ENCODE data around the gene C22orf39. TPM values are rescaled to one million over a fixed set of nuclear protein-coding genes. Genes with fewer than 3 reads are reported as not detected.

C22orf39 gene
- total RNA-seq, 4 donors from 2014 or later, result 26.6 to 50.7 (median 39.4) TPM

DNA sequence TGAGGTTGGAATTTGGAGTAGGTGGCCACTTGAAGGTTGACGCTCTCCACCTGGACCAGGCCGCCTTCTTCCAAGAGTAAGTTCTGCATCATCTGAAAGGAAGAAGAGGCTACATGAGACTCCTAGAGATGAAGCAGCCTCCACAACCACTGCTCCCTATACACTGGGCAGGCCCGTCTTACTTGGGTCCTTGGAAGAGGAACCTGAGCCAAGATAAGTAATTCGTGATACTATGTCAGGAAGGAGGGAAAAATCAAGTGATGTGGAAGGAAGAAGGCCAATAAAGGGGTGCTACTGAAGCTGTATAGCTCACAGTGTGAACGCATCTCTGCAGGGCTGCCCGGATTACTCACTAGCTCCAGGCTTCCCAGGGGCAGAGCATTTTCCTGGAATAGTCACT lies 20.4 kb upstream of the C22orf39 start:
- intact Hi-C loops (cut with DNase I; ENCODE audit: low total_unique reads) (no loop called here), in situ Hi-C loops (cut with MboI; ENCODE audit: low pct_ligation_motif_present in 1 of 4, low pct_unique_long_range_greater_than_20kb in 1 of 4, low sequenced_read_pairs in 3 of 4) (loop anchor here in 1 of 4 donors (10.0 kb wide), 1 partner anchor 63 kb away; no protein-coding TSS in a partner anchor)
- 80 to 92% methylated on average over 1 to 6 of the region's 6 CpGs for WGBS, 2 donors (ENCODE audit: low coverage in 1 of 2)
- H3K27me3 ChIP-seq, result no peaks in the 10 kb centered on the region
- no peak overlapping the region for H3K4me3 ChIP-seq
- H3K27ac ChIP-seq, result no peak overlapping the region
- no peaks in the 10 kb centered on the region for H3K4me1 ChIP-seq
- no peak for DNase-seq
- TF ChIP-seq POLR2A (IDR thresholded peaks at IDR 0.05) (no peak), EP300 (IDR thresholded peaks at IDR 0.05; ENCODE audit: low read depth) (no peak)
- TF ChIP-seq, protein P1, sequence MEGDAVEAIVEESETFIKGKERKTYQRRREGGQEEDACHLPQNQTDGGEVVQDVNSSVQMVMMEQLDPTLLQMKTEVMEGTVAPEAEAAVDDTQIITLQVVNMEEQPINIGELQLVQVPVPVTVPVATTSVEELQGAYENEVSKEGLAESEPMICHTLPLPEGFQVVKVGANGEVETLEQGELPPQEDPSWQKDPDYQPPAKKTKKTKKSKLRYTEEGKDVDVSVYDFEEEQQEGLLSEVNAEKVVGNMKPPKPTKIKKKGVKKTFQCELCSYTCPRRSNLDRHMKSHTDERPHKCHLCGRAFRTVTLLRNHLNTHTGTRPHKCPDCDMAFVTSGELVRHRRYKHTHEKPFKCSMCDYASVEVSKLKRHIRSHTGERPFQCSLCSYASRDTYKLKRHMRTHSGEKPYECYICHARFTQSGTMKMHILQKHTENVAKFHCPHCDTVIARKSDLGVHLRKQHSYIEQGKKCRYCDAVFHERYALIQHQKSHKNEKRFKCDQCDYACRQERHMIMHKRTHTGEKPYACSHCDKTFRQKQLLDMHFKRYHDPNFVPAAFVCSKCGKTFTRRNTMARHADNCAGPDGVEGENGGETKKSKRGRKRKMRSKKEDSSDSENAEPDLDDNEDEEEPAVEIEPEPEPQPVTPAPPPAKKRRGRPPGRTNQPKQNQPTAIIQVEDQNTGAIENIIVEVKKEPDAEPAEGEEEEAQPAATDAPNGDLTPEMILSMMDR (IDR thresholded peaks at IDR 0.05), result no peak
- no peaks in the 10 kb centered on the region for H3K9me3 ChIP-seq
- peaks cover 0 to 77% (median 34%) of the 10 kb centered on the region in 4 donors for H3K36me3 ChIP-seq

DNA sequence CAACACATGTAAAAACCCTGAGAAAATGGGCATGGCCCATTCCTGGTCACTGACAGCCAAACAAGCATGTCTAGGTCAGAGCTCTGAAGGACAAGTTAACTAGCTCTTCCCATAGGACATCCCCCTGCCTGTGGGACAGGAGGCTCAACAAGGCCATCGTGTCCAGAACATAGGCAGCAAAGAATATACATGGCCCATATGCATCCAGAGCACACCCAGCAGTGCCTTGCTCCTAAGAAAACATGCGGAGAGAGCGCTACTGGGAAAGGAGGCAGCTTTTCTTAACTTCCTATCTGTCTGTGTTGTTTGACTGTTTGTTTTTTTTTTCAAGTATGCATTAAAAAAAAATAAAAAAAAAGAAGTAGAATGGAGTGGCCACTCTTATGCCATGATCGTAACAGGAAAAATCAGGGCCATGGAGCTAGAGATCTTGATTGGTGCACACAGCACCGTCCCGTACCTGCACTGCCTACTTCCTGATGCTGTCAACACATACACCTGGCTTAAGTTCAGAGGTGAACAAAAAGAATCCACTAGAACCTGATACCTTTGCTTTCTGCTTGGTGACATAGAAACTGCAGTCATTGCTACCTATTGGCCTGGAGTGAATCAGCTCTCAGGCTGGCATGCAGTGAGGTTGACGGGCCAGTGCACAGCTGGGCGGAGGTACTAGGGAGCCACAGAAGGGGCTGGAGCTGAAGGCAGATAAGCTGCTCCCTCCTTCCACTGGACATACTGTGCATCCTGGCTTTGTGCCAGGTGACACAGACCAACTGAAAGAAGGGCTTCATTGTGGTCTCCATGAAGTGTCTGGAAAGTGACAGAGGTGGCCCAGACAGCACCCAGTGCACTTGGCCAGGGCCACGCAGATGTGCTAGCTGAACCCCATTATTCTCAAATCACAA lies 19.6 kb upstream of the C22orf39 start:
- TF ChIP-seq POLR2A (IDR thresholded peaks at IDR 0.05), result no peak
- no peak for TF ChIP-seq POLR2AphosphoS5 (IDR thresholded peaks at IDR 0.05)
- TF ChIP-seq, protein P1 (IDR thresholded peaks at IDR 0.05), result no peak
- TF ChIP-seq EP300 (IDR thresholded peaks at IDR 0.05; ENCODE audit: low read depth), result no peak
- no peak for DNase-seq
- Histone ChIP-seq H3K4me1 (no peaks in the 10 kb centered on the region), H3K4me3 (no peak overlapping the region), H3K36me3 (peaks cover 0 to 82% (median 34%) of the 10 kb centered on the region in 4 donors), H3K27me3 (no peaks in the 10 kb centered on the region), H3K27ac (no peak overlapping the region), H3K9me3 (no peaks in the 10 kb centered on the region)
- 91 to 100% methylated on average over 7 to 9 of the region's 9 CpGs for WGBS, 2 donors (ENCODE audit: low coverage in 1 of 2)
- intact Hi-C loops (cut with DNase I; ENCODE audit: low total_unique reads), result no loop called here
- in situ Hi-C loops (cut with MboI; ENCODE audit: low pct_ligation_motif_present in 1 of 4, low pct_unique_long_range_greater_than_20kb in 1 of 4, low sequenced_read_pairs in 3 of 4), result loop anchor here in 1 of 4 donors (10.0 kb wide), 1 partner anchor 62 kb away; no protein-coding TSS in a partner anchor

DNA sequence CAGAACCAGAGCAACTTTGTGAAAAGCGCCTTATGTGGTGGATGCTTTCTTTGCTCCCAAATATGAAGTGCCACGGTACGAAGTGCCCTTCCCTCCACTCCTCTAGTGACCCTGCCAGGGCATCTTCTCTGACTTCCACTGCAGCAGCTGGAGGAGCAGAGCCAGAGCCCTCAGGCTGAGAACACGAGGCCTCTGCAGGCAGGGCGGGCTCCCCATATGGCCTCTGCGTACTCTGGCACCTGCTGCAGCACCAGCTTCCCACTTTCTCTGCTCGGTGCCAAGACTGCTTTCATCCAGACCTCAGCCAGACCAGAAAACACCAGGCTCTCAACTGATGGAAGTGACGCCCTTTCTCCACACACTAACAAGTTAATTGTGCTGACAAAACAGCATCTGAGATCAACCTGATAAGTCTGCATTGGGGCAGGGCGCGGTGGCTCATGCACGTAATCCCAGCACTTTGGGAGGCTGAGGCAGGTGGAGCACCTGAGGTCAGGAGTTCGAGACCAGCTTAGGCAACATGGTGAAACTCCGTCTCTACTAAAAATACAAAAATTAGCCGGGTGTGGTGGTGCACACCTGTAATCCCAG lies 18.7 kb upstream of the C22orf39 start:
- H3K27me3 ChIP-seq, result no peaks in the 10 kb centered on the region
- intact Hi-C loops (cut with DNase I; ENCODE audit: low total_unique reads), result no loop called here
- H3K4me1 ChIP-seq, result no peaks in the 10 kb centered on the region
- H3K9me3 ChIP-seq, result no peaks in the 10 kb centered on the region
- H3K36me3 ChIP-seq, result peaks cover 0 to 82% (median 31%) of the 10 kb centered on the region in 4 donors
- no peak overlapping the region for H3K4me3 ChIP-seq
- 97% methylated on average over 14 of the region's 14 CpGs; no CpG with 5 or more reads in 1 of the 2 donors for WGBS, 2 donors (ENCODE audit: low coverage in 1 of 2)
- no peak for TF ChIP-seq EP300 (IDR thresholded peaks at IDR 0.05; ENCODE audit: low read depth)
- TF ChIP-seq, protein P1 (IDR thresholded peaks at IDR 0.05), result no peak
- TF ChIP-seq POLR2AphosphoS5 (IDR thresholded peaks at IDR 0.05), result no peak
- TF ChIP-seq POLR2A (IDR thresholded peaks at IDR 0.05), result no peak
- DNase-seq, result no peak
- no peak overlapping the region for H3K27ac ChIP-seq
- in situ Hi-C loops (cut with MboI; ENCODE audit: low pct_ligation_motif_present in 1 of 4, low pct_unique_long_range_greater_than_20kb in 1 of 4, low sequenced_read_pairs in 3 of 4), result loop anchor here in 1 of 4 donors (10.0 kb wide), 1 partner anchor 61 kb away; no protein-coding TSS in a partner anchor

DNA sequence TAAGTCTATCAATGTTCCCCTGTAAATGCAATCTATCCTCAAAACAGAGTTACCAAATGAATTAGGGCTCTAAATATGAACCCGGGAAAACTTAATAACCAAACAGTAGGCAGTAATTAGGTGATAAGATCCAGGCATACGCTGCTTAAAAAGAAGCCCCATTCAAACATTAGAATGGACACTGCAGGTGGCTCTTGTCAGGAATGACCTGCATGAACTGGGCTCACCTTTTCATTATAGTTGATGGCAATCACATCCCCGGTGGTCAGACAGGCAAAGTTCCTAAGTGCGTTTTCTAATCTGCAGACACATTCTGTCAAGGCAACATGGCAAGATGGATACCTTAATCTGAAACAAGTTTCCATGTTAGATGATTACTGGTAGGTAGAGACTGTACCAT lies 17.5 kb upstream of the C22orf39 start:
- no peaks in the 10 kb centered on the region for H3K9me3 ChIP-seq
- no peak overlapping the region for H3K4me3 ChIP-seq
- intact Hi-C loops (cut with DNase I; ENCODE audit: low total_unique reads) (no loop called here), in situ Hi-C loops (cut with MboI; ENCODE audit: low pct_ligation_motif_present in 1 of 4, low pct_unique_long_range_greater_than_20kb in 1 of 4, low sequenced_read_pairs in 3 of 4) (loop anchor here in 1 of 4 donors (10.0 kb wide), 1 partner anchor 60 kb away; no protein-coding TSS in a partner anchor)
- H3K36me3 ChIP-seq, result peaks cover 0 to 70% (median 26%) of the 10 kb centered on the region in 4 donors
- H3K4me1 ChIP-seq, result no peaks in the 10 kb centered on the region
- 83 to 85% methylated on average over 3 to 4 of the region's 4 CpGs for WGBS, 2 donors (ENCODE audit: low coverage in 1 of 2)
- no peaks in the 10 kb centered on the region for H3K27me3 ChIP-seq
- no peak overlapping the region for H3K27ac ChIP-seq
- TF ChIP-seq, protein P1 (IDR thresholded peaks at IDR 0.05), result no peak
- TF ChIP-seq POLR2AphosphoS5 (IDR thresholded peaks at IDR 0.05) (no peak), EP300 (IDR thresholded peaks at IDR 0.05; ENCODE audit: low read depth) (no peak), POLR2A (IDR thresholded peaks at IDR 0.05) (no peak)
- DNase-seq, result no peak
